Stimulated activated CD4-positive, alpha-beta T cell treated with anti-CD3 and anti-CD28 coated beads, Interleukin-1b, Interleukin-23, amount 100 ng/mL, for 48 hours (primary cell): ENCODE results near the gene SPTSSB.
A peak's percentile ranks its signal among the peaks of the same experiment; 100 is the strongest.

Source experiments
- DNase-seq: peaks from one replicate; pipeline ENCODE4 v3.0.0-alpha.2; 2020

Gene SPTSSB

DNA sequence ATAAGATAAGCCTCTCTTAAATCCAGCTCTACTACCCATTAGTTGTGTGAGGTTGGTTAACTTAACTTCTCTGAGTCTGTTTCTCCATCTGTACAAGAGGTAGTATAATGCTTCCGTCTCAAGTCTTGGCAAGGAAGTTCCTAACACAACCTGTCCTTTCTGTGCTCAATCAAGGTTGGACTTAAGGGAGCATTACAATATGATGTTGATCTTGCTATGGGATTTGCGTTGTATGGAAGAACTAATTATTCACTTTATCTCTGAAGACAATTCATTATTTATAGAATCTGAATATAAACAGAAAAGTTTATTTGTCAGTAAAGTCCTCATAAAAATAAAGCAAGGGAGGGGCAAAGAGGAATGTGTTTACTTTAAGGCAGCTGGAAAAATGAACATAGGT, 18.9 kb upstream of the SPTSSB start:
- DNase-seq, result no peak

DNA sequence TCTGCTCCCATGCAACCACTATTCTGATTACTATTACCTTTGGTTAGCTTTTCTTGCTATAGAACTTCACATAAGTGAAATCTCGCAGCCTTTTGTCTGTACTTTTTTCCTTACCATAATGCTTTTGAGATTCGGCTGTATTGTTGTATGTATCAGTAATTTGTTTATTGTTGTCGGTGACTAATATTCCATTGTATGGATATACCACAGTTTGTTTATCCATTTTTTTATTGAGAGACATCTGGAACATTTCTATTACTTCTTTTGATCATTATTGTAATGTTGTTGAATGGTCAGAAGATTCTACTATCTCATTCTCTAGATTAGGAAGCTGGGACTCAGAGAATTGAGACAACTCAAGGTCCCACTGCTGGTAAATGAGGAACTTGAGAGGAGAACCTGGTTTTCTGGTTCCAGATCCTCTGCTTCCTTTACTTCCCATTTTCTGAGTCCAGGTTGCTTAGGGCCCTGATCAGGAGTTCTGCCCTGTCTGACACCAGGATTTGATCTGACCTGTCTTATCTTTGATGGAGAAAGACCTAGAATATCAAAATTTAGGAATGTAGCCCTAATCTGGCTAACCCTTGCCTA, 18.2 kb upstream of the SPTSSB start:
- DNase-seq, result no peak

DNA sequence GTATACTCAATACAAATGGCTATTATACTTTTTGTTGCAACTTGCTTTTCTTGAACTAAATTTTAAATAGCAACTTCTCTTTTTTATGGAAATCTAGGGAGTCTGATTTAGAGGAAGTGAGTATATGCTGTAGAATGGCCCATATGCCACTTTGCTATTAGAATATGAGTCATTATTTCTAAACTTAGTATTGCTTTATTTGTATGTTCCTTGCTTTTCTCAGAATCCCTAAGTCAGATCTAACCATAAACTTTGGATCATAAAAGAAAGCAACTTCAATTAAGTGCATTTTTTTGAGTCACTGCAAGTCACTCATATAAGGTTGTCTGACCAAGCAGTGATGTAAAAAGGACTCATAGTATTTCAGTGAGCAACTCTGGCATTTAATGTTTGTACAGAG, 17.5 kb upstream of the SPTSSB start:
- DNase-seq, result no peak

DNA sequence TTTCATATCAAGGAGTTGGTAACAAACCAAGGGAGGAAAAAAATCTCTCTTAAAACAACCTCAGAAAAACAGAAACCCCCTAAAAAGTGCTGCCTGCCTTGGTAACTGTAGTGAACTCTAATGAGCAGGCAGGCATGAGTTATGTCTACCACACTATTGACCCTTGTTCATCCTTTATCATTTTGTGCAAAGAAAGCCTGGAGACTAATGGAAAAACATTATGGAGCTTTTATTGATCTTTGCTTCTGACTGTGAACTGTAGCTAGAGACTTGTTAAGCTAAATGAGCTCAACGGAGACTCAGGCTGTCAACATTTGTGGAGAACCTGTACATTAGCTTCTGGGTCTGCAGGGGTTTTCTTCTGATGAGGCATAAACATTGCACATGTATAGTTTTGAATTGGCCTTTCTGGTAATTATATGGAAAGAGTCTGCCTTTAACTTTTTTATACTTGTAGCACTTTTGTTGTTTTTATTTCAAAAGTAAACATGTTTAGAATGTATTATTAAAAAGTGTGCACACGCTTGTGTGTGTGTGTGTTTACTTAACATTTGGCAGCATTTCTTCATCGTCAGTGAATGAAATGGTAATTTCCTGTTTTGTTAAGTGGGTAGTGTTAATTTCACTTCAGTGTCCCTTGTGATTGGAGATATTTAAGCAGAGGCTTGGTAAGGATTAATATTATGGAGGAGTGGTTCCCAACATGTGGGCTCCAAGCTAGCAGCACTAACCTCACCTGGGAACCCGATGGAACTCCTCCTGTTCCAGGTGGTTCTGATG, 15.9 kb upstream of the SPTSSB start:
- DNase-seq, result no peak

DNA sequence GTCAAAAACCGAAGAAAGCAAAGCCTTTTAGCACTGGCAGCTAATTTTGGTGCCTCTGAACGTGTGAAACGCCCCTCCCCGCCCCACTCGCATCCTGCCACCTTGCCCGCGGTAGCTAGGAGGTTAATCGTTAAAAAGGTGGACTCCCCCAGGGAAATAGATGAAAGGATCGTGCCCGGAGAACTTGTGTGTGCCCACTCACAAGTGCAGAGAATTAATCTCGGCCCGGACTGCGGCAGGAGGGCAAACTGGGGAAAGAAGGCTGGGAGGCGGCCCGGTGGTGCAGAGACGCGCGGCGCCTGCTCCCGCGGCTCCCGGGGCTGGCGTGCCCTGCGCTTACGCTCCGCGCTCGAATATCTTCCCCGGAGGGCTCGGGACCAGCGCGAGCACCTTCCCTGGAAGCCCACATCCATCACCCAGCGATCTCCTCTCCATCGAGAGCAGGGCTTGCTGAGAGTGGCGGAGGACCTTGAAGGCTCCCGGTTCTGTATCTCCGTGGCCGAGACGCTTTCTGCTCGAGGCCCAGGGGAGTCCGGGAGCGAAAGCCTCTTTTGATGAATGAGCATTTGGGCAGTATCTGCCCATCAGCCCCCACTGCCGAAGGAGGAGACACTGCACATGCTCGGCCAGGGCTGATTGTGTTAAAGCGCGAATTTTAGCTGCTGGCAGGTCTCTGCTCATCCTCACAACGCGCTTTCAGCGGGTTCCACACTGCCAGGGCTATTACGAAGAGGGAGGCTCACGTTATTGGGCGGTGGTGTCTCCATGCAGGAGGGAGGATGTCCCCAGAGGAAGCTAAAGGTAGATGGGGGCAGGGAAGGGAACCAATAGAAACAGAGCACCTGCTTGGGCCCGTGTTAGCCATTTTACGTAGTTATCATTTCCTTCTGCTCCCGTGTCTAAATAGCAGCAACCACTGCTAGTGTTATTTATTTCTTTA, 1.3 kb upstream of the SPTSSB start:
- DNase-seq, result peak; percentile 4

DNA sequence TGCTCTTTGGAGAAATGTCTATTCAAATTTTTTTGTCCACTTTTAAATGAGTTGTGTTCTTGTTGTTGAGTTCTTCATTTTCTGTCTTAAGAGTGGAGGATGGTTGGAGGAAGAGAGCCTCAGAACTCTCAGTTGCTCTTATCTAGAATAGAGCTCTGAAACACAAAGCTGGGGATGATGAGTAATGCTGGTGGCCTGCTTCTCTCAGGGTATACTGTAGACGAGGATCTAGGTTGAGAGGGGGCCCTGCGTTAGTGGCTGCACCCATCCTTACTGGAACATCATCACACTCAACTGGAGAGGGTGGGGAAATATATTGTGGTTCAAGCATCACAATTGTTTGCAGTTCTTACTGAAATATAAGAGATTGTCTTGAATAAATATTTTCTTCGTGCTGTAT, 1.8 kb downstream of the SPTSSB start:
- no peak for DNase-seq

DNA sequence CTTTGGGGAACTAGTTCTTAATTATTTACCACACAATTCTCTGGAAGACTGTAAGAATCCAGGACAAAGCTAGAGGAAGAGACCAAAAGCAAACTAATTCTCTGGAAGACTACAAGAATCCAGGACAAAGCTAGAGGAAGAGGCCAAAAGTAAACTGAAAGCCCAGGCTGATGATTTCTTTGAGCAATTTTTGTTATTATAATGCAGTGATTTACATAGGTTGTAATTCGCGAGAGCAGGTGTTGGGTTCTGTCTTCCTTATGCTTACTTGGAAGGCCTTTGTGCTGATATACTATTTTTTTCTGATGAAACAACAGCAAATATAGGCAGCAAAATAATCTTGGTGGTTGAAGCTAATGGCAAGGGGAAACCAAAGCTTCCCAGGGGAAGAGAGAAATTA, 5.2 kb downstream of the SPTSSB start:
- DNase-seq, result no peak

DNA sequence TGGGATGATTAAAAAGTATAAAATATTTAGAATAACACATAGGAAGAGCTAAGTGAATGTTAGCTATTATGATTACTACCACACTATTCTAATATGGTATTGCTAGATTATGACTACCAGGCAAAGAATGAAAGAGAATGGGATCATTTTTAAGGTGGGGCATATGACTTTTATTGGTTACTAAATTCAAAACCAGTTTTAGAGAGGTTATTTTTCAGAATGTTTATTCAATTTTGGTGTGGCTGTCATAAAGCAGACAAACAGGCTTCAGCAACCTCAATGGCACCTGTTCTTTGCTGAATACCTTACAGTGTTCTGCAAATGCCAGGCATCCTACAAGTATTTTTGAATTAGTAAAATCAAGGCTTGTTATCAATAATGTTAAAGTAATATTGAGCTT, 12.8 kb downstream of the SPTSSB start:
- DNase-seq, result no peak

DNA sequence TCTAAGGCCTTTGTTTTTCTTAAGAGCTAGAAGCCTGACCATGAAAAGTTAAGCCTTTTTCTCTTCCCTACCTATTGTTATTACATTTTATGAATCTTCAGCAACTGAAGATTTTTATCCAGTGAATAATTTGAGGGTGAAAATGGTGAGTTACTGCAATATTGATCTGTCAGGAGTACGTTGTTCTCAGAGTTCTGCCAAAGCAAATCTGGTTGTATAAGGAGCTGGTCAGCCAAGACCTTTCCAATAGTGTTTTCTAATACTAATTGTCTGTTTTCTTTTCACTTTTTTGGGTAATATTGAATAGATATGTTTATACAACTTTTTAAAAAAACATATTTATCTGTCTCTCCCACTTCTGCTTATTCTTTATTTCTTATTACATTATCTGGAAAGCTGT, 15.0 kb downstream of the SPTSSB start:
- no peak for DNase-seq

DNA sequence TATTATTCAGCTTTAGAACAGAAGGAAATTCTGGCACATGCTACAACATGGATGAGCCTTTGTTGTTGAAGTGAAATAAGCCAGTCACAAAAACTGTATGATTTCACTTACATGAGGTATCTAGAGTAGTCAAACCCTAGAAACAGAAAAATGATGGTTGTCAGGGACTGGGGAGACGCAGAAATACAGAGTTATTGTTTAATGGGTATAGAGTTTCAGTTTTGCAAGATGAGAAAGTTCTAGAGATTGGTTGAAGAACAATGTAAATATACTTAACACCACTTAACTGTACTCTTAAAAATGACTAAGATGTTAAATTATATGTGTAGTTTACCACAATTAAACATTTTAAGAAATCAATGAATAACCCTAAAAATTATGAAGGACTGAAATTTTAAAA, 15.8 kb downstream of the SPTSSB start:
- no peak for DNase-seq

DNA sequence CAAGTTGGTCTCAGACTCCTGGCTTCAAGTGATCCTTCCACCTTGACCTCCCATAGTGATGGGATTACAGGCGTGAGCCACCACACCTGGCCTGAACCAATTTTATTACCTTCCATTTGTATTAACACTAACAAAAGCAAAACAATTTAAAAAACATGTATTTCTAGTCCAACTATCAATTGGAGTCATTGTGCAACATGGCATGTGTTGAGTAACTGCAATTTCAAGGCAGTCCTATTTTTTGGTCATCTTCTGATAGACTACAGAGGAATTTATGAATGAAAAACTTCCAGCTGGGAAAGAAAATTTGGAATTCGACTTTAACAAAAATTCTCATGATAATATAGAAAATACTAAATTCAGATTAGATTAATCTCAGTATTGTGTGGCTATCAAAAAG, 16.8 kb downstream of the SPTSSB start:
- DNase-seq, result no peak

DNA sequence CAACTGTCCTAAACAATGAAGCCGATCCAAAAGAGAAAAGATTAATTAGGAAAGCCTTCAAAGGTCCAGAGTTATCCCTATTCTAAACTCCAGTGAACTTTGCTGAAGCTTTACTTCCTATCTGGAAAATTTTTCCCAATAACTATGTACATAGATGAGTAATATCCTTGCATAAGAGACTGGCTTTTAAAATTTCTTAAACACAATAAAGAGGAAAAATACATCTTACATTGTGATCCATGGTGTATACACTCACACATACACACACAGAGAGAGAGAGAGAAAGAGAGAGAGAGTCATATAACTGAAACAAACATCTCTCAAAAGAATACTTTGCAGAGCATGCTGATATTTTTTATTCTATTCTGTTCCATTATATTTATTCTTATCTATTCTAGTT, 20.0 kb downstream of the SPTSSB start:
- DNase-seq, result no peak

DNA sequence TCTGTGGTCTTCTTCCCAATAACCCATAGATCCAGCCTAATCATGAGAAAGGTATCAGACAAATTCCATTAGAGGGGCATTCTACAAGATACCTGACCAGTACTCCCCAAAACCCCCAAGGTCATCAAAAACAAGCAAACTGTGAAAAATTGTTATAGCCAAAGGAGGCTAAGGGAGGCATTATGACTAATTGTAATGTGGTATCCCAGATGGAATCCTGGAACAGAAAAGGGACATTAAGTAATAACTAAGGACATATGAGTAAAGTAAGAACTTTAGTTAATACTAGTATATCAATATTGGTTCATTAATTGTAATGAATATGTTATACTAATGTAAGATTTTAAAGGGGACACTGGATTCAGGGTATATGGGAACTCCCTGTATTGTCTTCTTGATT, 20.4 kb downstream of the SPTSSB start:
- DNase-seq, result no peak

DNA sequence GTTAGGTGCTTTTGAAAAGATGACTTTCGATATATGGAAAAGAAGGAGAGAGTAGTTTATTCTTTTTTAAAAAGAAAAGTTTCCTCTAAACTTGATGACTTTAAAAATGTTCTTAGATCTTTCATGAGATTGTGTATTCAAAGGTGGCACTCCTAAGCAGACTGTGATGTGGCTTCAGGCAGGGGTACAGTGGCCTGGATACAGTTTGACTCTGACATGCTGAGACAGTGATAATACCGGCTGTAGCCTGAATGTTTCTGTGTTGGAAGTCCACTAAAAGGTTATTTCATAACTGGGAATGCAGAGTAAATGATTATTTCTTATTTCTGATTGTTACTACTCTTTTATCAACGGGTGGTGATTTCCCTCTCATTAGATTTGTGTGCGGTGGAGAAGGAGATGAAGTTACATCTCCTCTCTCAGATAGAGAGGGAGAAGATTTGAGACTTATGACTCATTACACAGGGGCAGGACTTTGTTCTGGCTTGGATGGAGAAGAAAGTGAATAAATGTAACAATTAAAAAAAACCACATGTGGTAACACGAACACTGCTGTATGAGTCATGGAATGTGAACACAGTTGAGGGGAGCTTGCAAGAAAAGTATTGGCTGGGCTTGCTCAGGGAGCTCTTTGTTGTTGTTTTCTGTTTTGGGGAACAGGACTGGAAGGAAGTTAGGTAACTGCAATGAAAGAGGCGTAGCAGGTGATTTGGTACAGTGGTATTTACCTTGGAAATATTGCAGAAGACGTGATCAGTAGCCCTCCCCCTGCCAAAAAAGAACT, 21.6 kb downstream of the SPTSSB start:
- peak; percentile 12 for DNase-seq

DNA sequence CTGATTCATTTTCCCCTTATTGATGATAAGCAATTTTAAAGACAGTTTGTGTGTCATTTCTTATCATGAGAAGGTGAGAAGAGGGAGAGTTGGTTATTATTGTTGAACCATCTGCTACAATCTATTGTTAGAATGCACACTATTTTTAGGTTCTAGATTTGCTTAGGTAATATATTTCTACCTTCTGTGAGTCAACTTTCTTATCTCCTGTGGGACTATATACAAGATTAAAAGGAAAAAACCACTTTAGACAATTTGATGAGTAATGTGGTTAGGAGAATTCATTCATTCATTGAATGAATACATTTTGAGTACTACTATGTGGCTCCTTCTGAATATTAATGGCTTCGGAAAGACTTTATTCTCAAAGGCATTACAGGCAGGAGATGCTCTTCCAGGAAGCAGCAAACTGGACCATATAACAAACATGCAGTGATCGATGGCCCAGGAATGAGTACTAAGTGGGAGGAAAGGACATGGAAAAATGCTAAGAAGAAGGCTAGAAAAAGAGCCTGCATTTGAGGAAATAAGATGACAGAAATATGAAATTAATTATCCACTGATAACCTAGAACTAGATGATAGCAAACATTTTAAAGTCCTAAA, 22.4 kb downstream of the SPTSSB start:
- no peak for DNase-seq

DNA sequence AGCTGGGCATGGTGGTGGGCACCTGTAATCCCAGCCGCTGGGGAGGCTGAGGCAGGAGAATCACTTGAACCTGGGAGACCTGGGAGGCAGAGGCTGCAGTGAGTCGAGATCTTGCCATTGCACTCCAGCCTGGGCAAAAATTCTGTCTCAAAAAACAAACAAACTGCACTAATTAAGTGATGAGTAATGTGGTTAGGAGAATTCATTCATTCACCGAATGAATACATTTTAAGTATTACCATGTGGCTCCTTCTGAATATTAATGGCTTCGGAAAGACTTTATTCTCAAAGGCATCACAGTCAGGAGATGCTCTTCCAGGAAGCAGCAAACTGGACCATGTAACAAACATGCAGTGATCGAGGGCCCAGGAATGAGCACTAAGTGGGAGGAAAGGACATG, 23.6 kb downstream of the SPTSSB start:
- DNase-seq, result no peak

DNA sequence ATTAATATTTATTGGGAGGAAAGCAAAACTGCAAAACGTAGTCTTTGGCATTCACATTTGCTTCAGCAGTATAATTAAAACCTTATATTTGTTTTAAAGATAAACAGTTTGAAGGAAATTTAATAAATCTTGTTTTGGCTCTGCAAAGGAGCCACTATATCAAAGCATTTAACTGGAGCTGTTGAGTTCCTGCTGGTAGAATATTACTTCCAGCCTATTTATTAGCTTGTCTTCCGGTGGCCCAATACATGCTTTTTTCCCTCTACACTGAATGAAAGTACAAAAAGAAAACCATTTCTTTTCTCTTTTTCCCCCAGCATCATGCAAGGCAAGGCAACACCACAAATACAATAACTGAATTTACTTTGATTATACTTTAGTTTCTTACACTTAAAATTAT, 26.3 kb downstream of the SPTSSB start:
- DNase-seq, result no peak

DNA sequence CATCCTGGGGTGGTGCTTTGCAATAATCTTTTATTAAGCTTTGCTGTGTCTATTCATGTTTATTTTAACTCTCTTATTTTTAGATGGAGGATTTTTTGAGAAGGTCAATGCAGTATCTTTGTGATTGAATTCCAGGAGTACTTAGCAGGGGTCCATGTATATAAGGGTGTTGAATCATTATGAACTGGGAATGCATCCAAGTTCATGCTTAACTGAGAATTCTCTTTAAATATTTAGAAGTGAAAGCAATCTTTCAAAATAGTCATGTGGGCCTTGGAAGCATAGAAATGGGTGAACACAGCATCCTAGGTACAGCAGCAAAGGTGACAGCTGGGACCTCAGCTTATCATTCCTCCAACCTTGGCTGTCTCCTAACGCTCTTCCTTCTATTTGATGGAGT, 27.3 kb downstream of the SPTSSB start:
- no peak for DNase-seq

DNA sequence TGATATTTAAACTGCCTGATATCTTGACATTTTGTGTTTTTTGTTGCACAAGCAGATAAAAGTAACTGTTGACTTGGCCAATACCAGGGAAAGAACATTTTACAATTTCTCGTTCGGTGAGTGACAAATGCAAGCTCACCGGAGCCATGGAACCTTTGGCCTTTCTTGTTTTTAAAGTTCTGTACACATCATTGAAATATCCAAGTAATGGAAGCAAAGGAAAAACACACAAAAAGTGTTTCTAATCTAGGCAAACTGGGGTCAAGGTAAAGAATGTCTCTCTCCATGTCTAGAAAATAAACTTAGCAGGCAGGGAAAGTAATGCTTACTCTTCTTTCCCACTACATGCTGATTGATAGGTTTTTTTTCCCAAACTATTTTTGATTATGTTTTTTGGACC, 27.8 kb downstream of the SPTSSB start:
- DNase-seq, result no peak

DNA sequence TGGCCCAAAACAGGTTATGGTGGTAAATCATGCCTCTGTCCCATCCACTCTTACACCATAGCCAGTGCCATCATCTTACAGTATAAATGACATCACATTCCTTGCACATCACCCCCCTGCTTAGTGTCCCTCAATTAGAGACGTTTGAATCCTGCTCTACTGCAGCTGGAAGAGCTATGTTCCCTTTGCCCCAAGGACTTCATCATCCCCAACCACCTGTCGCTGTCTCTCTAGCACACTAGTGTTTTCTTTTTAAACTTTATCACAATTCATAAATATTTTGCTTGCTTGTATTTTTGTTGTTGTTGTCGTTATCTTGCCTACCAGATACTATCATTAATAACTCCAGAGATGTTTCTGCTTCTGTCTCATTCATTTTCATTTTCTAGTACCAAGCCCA, 28.7 kb downstream of the SPTSSB start:
- DNase-seq, result no peak

DNA sequence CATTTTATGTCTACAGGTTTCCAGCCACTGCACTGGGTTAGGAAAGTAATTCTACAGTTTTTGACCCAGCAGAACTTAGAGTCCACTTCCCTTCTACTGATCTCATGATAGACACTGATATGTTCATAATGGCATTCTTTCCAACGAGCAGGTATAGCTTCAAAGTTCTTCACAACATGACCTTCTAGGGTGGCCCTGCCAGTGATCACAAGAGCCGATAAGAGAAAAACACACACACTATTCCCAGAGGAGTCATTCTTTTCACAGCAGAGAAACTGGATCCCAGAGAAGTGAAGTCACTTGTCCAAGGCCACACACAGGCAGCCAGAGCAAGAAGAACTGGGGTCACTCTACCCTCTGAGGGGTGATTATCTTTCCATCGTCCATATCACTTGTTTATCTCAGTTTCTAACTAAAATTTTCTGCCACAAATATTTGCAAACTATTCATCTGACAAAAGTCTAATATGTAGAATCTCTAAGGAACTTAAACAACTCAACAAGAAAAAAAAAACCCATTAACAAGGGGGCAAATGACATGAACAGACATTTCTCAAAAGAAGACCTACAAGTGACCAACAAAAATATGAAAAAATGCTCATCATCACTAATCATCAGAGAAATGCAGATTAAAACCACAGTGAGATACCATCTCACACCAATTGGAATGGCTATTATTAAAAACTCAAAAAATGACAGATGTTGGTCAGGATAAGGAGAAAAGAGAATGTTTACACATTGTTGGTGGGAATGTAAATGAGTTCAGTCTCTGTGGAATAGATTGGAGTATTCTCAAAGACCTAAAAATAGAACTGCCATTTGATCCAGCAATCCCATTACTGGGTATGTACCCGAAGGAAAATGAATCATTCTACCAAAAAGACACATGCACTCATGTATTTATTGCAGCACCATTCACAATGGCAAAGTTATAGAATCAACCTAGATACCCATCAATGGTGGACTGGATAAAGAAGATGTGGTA, 31.5 kb downstream of the SPTSSB start:
- DNase-seq, result no peak
